Mesenteric fat pad (tissue), 1 donor: ENCODE results near the gene PODXL2. TPM values are rescaled to one million over a fixed set of nuclear protein-coding genes. Genes with fewer than 3 reads are reported as not detected.

Experiments
- DNase-seq: peaks from one replicate; pipeline ENCODE4 v3.0.0-alpha.2; 2020; ENCODE audit warnings: low spot score
- total RNA-seq: library from RNA; stranded (reverse); fragmentation: NEBNext Ultra II Directional; extraction: Animal tissue kit (Norgen Biotek cat#: 25700); gene quantifications from one replicate; pipeline ENCODE4 v1.2.1, GENCODE V29; 2021
- donor health status: DM: yes; HTN: yes; CAD: no.

The PODXL2 gene
- total RNA-seq, 1 donor from 2014 or later: 2.5 TPM

- DNase-seq: peak; percentile 81
Observed at GRCh38 chr3:127706312-127706711, 77.3 kb downstream of the PODXL2 start.

- peak; percentile 69 for DNase-seq
Observed at GRCh38 chr3:127706785-127707351, 77.9 kb downstream of the PODXL2 start.

- DNase-seq: peak; percentile 69
Observed at GRCh38 chr3:127707851-127708411, 78.9 kb downstream of the PODXL2 start.

- DNase-seq: no peak
Observed at GRCh38 chr3:127708837-127709236, 79.9 kb downstream of the PODXL2 start.

- peak; percentile 33 for DNase-seq
Observed at GRCh38 chr3:127709320-127710060, 80.5 kb downstream of the PODXL2 start.

- peak; percentile 84 for DNase-seq
Observed at GRCh38 chr3:127710155-127710941, 81.4 kb downstream of the PODXL2 start.

GRCh38 chr3:127711021-127711695 is 82.2 kb downstream of the PODXL2 start:
- DNase-seq: peak; percentile 62

- peak; percentile 49 for DNase-seq
Observed at GRCh38 chr3:127711896-127712295, 82.9 kb downstream of the PODXL2 start.

GRCh38 chr3:127712461-127712860 is 83.5 kb downstream of the PODXL2 start:
- DNase-seq: peak; percentile 60

- DNase-seq: peak; percentile 60
Observed at GRCh38 chr3:127712881-127713771, 84.1 kb downstream of the PODXL2 start.

GRCh38 chr3:127714125-127714571 is 85.2 kb downstream of the PODXL2 start:
- DNase-seq: peak; percentile 81

GRCh38 chr3:127714866-127715265 is 85.9 kb downstream of the PODXL2 start:
- peak; percentile 43 for DNase-seq

- DNase-seq: peak; percentile 60
Observed at GRCh38 chr3:127715532-127715931, 86.5 kb downstream of the PODXL2 start.

GRCh38 chr3:127716384-127716783 is 87.4 kb downstream of the PODXL2 start:
- no peak for DNase-seq

GRCh38 chr3:127717357-127718244 is 88.6 kb downstream of the PODXL2 start:
- peak; percentile 51 for DNase-seq

- DNase-seq: no peak
Observed at GRCh38 chr3:127718245-127718915, 89.4 kb downstream of the PODXL2 start.

- peak; percentile 73 for DNase-seq
Observed at GRCh38 chr3:127718916-127719290, 89.9 kb downstream of the PODXL2 start.

GRCh38 chr3:127719369-127719768 is 90.4 kb downstream of the PODXL2 start:
- DNase-seq: peak; percentile 49
